HPDE6-E6E7 (cell line): ENCODE results near the gene ZNF112.
"Not testable (repeated sequence)": the region's sequence is repeated elsewhere in the genome, so short reads cannot be mapped to it uniquely, and the experiment has no call there.

Source experiments
- DNase-seq: peaks from one replicate; pipeline ENCODE4 v3.0.0; 2011; ENCODE audit warnings: missing footprints; ENCODE audit errors: extremely low spot score

Gene ZNF112

GRCh38 chr19:44356383-44357111, at the start of gene ZNF112:
ZNF112 (minus strand) TSS chr19:44356680; CDS start chr19:44340539, 16,141 bp downstream.
- DNase-seq, result peak; percentile 71

- DNase-seq, result peak; percentile 96
These were observed 44.9 kb upstream of the ZNF112 start, which contains the start of gene ZNF285 for GRCh38 chr19:44401139-44402115. ZNF285 (minus strand) TSS chr19:44401608; CDS start chr19:44397213, 4,395 bp downstream.

DNA sequence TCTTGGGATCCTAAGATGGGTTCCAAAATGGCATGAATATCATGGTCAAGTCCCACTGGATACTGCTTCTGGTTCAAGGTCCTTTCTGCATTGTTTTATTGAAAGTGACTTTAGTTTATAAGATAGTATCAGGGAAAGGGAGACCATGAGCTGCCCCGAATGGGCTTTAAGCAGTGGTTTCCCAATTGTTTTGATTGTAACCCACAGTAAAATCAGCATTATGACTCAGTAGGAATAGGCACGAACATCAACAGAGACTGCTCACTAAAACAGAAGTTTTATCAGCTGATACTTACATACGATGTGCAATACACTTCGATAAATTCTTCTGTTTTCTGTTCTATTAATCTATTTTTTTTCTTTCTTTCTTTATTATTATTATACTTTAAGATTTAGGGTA, 32.8 kb upstream of the ZNF112 start:
- not testable (repeated sequence) for DNase-seq

GRCh38 chr19:44374789-44375188, 18.3 kb upstream of the ZNF112 start:
- no peak for DNase-seq

DNA sequence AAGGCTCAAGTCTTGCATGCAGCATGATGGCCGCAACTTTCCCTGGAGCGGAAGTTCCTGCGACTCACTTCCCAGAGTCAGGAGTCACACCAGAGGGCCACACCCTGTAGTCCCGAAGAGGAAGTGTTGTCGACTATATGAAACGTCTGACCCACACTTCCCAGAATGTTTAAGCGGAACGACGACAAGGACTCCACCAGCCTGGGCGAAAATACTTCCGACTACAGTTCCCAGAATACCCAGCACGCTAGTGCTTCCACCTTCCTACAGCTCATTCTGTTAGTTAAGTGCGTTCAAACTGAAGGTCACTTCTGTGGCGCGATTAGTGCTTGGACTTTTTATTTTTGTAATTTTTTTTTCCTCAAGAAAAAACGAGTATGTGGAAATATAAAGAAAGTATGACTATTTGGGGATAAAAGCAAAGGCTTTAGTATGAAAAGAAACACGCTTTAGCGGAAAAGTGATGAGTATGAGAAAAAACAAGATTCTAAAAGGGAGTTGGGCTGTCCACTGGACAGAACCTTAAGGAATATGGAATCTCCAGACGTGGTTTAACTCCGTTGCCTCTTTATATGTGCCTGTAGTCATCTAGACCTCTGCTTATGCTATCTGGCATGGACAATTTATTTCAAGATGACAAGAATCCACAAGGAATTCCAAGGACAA, 15.5 kb upstream of the ZNF112 start:
- DNase-seq, result no peak

DNA sequence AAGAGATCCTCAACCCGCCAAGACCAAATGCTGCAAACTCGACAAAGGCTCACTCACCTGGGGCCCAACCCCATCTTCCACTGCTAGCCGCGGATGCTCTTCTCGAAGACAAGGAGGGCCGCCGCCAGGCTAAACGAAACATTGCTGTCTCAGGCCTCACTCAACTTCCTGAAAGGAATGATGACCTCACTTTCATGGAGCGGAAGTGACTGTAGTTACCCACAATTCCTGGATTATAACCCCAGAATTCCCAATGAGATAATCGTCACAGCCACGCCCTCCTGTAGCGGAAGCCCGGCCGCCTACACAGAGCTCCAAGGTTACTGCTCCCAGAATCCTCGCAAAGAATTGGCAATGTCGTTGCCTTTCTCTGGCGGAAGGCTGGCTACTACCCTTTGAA, 10.5 kb upstream of the ZNF112 start:
- DNase-seq, result no peak

DNA sequence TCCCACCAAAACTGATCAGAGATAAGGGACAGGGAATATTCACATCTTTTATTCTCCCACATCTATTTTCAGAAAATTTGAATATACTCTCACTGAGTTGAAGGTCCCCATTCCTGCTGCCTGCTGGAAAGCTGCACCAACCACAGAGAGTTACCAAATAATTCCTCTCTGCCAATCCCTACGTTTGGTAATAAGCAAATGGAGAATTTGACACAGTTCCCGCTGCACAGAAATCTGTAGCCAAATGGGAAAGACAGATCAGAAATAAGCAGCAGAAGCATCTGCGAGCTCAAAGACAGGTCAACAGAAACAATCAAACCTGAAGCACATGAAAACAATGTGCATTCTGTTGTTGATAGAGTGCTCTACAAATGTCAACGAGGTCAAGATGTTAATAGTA, 9.9 kb downstream of the ZNF112 start:
- DNase-seq, result no peak

GRCh38 chr19:44345959-44346358, 10.5 kb downstream of the ZNF112 start:
- no peak for DNase-seq

DNA sequence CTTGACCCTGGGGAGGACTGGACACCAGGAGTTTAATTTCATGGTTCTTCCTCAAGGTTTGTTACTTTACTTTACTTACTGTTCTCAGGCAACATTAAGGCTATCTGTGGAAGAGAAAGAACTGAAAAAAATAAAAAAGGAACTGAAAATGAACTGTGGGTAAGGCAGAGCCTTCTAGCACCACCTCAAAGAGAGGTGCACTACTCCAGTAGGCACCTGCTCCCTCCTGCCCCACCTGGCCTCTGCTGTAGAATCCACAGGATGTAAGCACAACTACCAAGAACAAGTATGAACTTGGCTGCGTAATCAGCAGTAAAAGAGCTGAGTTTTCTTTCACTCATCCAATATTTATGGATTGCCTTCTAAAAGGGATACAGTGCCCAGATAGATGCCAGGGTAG, 12.2 kb downstream of the ZNF112 start:
- no peak for DNase-seq

DNA sequence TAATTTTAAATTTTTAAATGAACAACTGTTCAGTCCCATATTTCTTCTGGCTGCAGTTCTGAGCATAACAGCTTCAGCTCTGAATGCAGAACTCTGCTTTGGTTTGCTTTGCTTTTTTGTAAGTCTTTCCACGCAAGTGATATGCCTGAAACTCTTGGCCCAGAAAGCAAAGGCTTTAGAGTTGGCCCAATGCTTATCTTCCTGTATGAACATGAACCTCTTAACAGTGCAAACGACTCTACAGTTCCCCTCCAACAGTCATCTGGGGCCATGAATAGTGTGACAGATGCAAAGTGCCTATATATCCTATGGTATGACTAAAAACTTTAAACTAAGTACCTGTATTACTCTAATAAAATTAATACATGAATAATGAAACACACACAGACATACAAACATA, 14.7 kb downstream of the ZNF112 start:
- DNase-seq, result no peak

- not testable (repeated sequence) for DNase-seq
These were observed 21.8 kb downstream of the ZNF112 start for GRCh38 chr19:44334639-44335038.

DNA sequence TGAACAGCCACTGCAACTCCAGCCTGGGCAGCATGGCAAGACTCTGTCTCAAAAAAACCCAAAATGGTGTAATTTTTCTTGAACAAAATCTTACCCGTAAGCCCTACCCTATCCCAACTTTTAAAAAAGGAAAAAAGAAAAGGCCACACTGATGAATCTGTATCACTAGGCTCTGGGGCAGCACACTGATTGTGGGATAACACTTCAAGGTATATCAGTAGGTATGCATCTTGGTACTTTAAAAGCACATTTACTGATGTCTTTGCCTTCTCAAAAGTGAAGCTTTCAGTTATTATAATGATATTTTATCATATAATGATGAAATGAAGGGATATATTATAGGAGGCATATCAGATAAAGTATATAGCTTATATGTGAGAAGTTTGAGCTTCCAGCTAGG, 24.3 kb downstream of the ZNF112 start:
- no peak for DNase-seq

GRCh38 chr19:44315883-44316282, 40.6 kb downstream of the ZNF112 start:
- DNase-seq, result no peak

DNA sequence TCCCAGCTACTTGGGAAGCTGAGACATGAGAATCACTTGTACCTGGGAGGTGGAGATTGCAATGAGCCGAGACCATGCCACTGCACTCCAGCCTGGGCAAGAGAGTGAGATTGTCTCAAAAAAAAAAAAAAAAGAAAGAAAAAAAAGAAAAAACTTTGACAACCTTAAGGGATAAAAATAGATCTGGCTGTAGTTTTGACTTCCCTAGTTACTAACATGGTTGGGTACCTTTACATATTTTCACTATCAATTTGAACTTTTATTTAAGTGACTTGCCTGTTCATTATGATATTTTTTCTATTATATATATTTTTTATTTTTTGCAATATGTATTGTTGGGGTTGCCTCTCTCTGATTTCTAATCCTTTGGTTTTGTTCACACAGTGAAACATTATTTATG, 43.2 kb downstream of the ZNF112 start:
- DNase-seq, result no peak

- peak; percentile 15 for DNase-seq
These were observed 48.5 kb downstream of the ZNF112 start for GRCh38 chr19:44308011-44308410.

GRCh38 chr19:44306283-44306682, 50.2 kb downstream of the ZNF112 start:
- DNase-seq, result no peak

- DNase-seq, result no peak
These were observed 51.0 kb downstream of the ZNF112 start for GRCh38 chr19:44305457-44305856.

GRCh38 chr19:44304659-44305193, 51.8 kb downstream of the ZNF112 start, which contains the start of gene ZNF235:
ZNF235 (minus strand) TSS chr19:44305025; CDS start chr19:44303404, 1,621 bp downstream.
- peak; percentile 98 for DNase-seq

DNA sequence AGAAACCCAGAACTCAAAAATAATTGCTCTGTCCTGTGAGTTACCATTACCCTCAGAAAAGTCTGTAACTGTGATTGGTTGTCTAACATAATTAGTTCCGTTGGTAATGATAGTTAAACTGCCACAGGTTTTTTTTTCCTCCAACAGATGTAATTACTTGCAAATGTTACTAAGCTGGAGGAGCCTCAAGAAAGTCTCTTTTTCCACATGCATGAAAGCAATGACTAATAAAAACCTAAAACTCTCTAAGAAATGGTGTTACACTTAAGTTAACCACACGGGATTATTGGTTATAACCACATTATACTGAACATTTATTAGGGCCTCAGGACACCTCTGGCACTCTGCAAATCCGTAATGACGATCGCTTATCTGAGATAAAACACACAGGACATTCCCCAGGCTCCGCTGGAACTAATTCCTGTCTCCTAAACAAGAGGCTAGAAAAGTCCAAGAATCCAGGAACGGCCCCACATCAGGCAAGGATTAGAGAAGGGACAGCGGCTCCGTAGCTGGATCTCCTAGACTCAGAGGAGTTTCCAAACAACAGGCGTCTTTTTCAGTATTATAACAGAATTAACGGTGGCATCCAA, 52.4 kb downstream of the ZNF112 start:
- peak; percentile 2 for DNase-seq

GRCh38 chr19:44303320-44303719, 53.2 kb downstream of the ZNF112 start:
- no peak for DNase-seq

DNA sequence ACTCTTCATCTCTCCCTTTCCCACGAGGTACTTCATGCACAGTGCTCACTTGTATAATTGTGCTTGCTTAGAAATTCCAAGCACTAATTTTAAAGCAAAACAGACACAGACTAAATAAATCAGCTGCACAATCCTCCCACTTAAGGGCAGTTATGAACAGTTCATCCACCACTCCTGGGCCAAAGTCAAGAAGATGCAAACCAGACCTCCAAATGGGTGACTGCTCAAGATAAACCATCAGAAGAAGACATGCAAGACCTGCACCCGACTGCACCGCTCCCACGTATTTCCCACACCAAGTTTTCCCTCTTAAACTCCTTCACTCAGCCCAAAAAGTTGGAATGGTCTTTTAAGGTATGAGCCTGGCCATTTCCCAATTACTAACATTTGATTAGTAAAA, 71.5 kb downstream of the ZNF112 start:
- DNase-seq, result no peak
